ENCODE results near the gene EML3.

The EML3 gene

DNA sequence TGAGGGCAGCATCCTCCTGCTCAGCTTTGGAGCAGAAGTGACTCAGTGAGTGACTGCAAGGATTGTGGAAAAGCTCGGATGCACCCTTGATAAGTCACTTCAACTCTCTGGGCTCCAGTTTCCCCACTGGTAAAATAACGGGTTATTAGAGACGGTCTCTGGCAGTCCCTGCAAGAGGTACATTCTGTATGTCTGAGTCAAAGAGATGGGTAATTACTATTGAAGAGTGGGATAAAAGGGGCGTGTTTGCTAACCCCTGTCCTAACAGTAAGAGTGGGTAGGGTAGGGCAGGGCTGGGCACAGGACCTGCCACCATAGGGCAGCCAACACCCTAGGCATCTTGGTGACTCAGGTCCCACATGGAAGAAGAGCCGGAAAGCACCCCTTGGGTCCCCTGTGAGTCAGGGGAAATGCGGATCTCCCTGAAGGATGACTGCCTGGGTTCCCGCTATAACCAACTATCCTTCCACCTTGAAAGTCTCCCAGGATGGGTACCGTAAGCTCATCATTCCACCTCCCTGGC lies 58.7 kb downstream of the EML3 start:
- TF ChIP-seq, protein P1, sequence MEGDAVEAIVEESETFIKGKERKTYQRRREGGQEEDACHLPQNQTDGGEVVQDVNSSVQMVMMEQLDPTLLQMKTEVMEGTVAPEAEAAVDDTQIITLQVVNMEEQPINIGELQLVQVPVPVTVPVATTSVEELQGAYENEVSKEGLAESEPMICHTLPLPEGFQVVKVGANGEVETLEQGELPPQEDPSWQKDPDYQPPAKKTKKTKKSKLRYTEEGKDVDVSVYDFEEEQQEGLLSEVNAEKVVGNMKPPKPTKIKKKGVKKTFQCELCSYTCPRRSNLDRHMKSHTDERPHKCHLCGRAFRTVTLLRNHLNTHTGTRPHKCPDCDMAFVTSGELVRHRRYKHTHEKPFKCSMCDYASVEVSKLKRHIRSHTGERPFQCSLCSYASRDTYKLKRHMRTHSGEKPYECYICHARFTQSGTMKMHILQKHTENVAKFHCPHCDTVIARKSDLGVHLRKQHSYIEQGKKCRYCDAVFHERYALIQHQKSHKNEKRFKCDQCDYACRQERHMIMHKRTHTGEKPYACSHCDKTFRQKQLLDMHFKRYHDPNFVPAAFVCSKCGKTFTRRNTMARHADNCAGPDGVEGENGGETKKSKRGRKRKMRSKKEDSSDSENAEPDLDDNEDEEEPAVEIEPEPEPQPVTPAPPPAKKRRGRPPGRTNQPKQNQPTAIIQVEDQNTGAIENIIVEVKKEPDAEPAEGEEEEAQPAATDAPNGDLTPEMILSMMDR (IDR thresholded peaks at IDR 0.05; ENCODE audit: low read depth, low read length, missing control alignments), result no peak
- peak overlapping the region; percentile 14 for H3K4me3 ChIP-seq (ENCODE audit: low read depth, low read length)
- DNase-seq (ENCODE audit: low read depth), result no peak
- in situ Hi-C loops (cut with HindIII; ENCODE audit: low sequenced_read_pairs), result no loop called here

DNA sequence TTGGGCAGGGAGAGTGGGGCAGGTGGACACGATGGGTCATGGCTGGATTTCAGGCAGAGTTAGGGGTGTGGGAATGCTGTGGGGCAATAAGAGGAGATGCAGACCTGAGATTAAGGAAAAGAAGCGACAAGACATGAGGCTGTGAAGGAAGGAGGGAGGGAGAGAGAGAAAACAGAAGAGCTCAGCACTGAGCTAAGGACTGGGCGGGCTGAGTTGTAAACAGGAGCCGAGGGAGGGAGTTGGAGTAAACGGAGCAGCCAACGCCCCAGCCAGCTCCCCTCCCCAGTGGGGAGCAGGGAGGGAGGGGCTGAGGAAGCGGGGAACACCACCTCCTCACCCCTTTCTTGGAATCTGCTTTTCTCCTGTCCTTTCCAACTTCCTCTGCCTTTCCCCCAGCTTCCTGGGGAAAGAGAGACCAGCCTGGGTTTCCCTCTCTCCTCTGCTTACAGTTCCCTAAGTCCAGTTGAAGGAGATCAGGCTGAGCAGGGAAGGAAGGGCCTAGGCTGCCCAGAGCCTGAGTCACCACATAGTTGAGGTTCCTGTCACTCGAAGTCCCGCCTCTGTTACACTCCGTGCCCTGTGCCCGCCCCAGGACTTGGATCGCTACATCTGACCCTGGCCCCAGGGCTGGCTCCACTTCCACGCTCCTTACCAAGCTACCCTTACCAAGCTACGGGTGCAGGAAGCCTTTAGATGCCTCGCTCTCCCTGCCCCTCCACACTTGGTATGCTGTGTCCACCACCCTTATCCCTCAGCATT lies 59.3 kb downstream of the EML3 start:
- peak; percentile 80 for DNase-seq (ENCODE audit: low read depth)

GRCh38 chr11:62552485-62553079 lies 60.0 kb downstream of the EML3 start:
- no peak for DNase-seq (ENCODE audit: low read depth)
- TF ChIP-seq, protein P1 (IDR thresholded peaks at IDR 0.05; ENCODE audit: low read depth, low read length, missing control alignments), result no peak
- in situ Hi-C loops (cut with HindIII; ENCODE audit: low sequenced_read_pairs), result no loop called here
- H3K4me3 ChIP-seq (ENCODE audit: low read depth, low read length), result peak overlapping the region; percentile 14

More for the DNA sequence above, 59.3 kb downstream of the EML3 start:
- TF ChIP-seq, protein P1 (IDR thresholded peaks at IDR 0.05; ENCODE audit: low read depth, low read length, missing control alignments), result no peak
- in situ Hi-C loops (cut with HindIII; ENCODE audit: low sequenced_read_pairs), result no loop called here
- peak overlapping the region; percentile 14 for H3K4me3 ChIP-seq (ENCODE audit: low read depth, low read length)
